Right cardiac atrium (tissue), 5 donors: ENCODE results near the gene SMIM20. TPM values are rescaled to one million over a fixed set of nuclear protein-coding genes. Genes with fewer than 3 reads are reported as not detected.
"Not testable (repeated sequence)": the region's sequence is repeated elsewhere in the genome, so short reads cannot be mapped to it uniquely, and the experiment has no call there.

ENCODE experiments used
- ATAC-seq, 2 donors: fragments of 200-7000 bp; cut with Tn5 transposase; one replicate each; pipeline versions ENCODE4 v1.8.0 to v1.9.1; 2020; ENCODE audit warnings: moderate library complexity in 2 of 2, mild to moderate bottlenecking in 1 of 2
- DNase-seq, 3 donors: peaks; one replicate each; pipeline ENCODE4 v3.0.0-alpha.2; 2020
- H3K27ac ChIP-seq: one replicate; pipeline ENCODE4 v1.5.1; 2013; ENCODE audit warnings: mild to moderate bottlenecking, low read length, control low read depth, moderate library complexity
- H3K27me3 ChIP-seq: one replicate; pipeline ENCODE4 v1.6.1; 2013; ENCODE audit not compliant: control insufficient read depth, insufficient read depth
- H3K4me1 ChIP-seq: one replicate; pipeline ENCODE4 v1.6.1; 2013; ENCODE audit warnings: low read length; ENCODE audit not compliant: control insufficient read depth, insufficient read depth
- H3K4me3 ChIP-seq: one replicate; pipeline ENCODE4 v1.5.1; 2013; ENCODE audit warnings: low read length, control low read depth
- H3K9me3 ChIP-seq: one replicate; pipeline ENCODE4 v1.6.1; 2013; ENCODE audit warnings: low read length; ENCODE audit not compliant: control insufficient read depth
- WGBS: extraction: QIAGEN DNeasy Blood & Tissue Kit; methylation state at CpG from one replicate; pipeline ENCODE4 v1.1.7; 2013; 5-methylcytosine and 5-hydroxymethylcytosine counted together
- intact Hi-C, 4 donors: fragments of 100-400 bp; cut with DNase I; formaldehyde crosslinking; loops; one replicate each; pipeline versions ENCODE4 v1.11.0 to v1.14.0; 2022 to 2023
- long read RNA-seq, 4 donors: library from polyadenylated mRNA; unstranded; transcript quantifications; one replicate each; pipeline ENCODE4 v2.0.0, GENCODE V29; 2020 to 2021
- polyA plus RNA-seq: library from polyadenylated mRNA; stranded (reverse); fragments of 200-250 nt; gene quantifications from one replicate; pipeline ENCODE4 v1.2.3, GENCODE V29; 2013
- total RNA-seq, 4 donors: library from RNA; stranded (reverse); fragmentation: NEBNext Ultra II Directional; extraction: Animal tissue kit (Norgen Biotek cat#: 25700); gene quantifications; one replicate each; pipeline ENCODE4 v1.2.1, GENCODE V29; 2021
- donor health status: healthy with polysubstance abuse.
- donor health status: DM: no; HTN: yes; CAD: no.
- donor health status: DM: no; HTN: no; CAD: no.
- donor health status: DM: no; HTN: yes; CAD: no; lungs with severe emphysema.
- donor health status: DM: yes; HTN: yes; CAD: no.

Gene SMIM20
- 10 to 100 TPM; 28.0 to 47.9 (median 34.8) TPM for total RNA-seq
- polyA plus RNA-seq: 47.7 TPM
- long read RNA-seq, donor 1, transcript SMIM20-201 (3 exons, 935 nt): major isoform, 30 of 33 reads
- long read RNA-seq, donor 1, partial matches to known transcripts: 0 of 33 reads
- long read RNA-seq, donor 1, other reads (novel, unspliced or antisense): 3 of 33 reads
- long read RNA-seq, donor 2, transcript SMIM20-201 (3 exons, 935 nt): major isoform, 22 of 25 reads
- long read RNA-seq, donor 2, partial matches to known transcripts: 0 of 25 reads
- long read RNA-seq, donor 2, other reads (novel, unspliced or antisense): 3 of 25 reads
- long read RNA-seq, donor 3, transcript SMIM20-201 (3 exons, 935 nt): major isoform, 31 of 34 reads
- long read RNA-seq, donor 3, partial matches to known transcripts: 0 of 34 reads
- long read RNA-seq, donor 3, other reads (novel, unspliced or antisense): 3 of 34 reads
- long read RNA-seq, donor 4, transcript SMIM20-201 (3 exons, 935 nt): major isoform, 36 of 41 reads
- long read RNA-seq, donor 4, partial matches to known transcripts: 0 of 41 reads
- long read RNA-seq, donor 4, other reads (novel, unspliced or antisense): 5 of 41 reads

- ATAC-seq: peak; percentile 99
- H3K9me3 ChIP-seq: no peaks in the 10 kb centered on the region
- H3K4me3 ChIP-seq: peak within 1 kb of the TSS; percentile 76
- intact Hi-C loops: no loop called here
- WGBS: 2% methylated on average over 57 of the region's 57 CpGs
- H3K27ac ChIP-seq: peak within 1 kb of the TSS; percentile 90
- no peaks in the 10 kb centered on the region for H3K27me3 ChIP-seq
- peaks cover 4% of the 10 kb centered on the region for H3K4me1 ChIP-seq
- DNase-seq: peak; percentile 93 to 96 (median 95)
Observed at GRCh38 chr4:25913851-25914669, at the start of gene SMIM20. Gene SMIM20 (plus strand): TSS chr4:25914220. CDS start chr4:25914314, 94 bp downstream.

DNA sequence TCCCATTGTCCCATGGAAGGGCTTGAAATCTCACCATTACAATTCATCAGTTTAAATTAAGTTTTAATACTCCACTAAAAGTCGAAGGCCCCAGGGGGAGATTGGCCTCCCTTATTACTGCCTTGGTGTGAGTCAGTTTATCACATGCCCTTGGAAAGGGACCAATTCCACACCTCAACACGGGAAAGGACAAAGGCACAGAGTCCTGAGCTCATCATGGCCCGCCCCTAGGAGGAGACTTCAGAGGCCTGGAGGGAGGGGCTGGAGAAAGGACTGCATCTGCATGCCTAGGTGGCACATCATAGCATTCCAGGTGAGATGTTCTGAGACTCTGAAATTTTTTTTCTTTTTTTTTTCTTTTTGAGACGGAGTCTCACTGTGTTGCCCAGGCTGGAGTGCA lies 48.4 kb upstream of the SMIM20 start:
- no peak overlapping the region for H3K27ac ChIP-seq
- no peaks in the 10 kb centered on the region for H3K27me3 ChIP-seq
- no peaks in the 10 kb centered on the region for H3K4me1 ChIP-seq
- ATAC-seq (peak in 1 of 2 donors; percentile 42), DNase-seq (no peak)
- H3K9me3 ChIP-seq: no peaks in the 10 kb centered on the region
- WGBS: 75% methylated on average over 4 of the region's 4 CpGs
- intact Hi-C loops: no loop called here
- H3K4me3 ChIP-seq: no peak overlapping the region

DNA sequence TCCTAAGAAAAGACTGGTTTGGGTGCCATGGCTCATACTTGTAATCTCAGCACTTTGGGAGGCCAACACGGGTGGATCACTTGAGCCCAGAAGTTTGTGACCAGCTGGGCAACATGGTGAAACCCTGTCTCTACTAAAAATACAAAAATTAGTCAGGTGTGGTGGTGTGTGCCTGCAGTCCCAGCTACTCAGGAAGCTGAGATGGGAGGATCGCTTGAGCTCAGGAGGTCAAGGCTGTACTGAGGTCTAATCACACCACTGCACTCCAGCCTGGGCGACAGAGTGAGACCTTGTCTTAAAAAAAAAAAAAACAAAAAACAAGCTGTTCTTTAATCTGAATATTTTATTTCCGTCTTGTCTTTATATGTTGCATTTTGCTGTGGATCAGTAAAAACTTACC lies 47.6 kb upstream of the SMIM20 start:
- WGBS: 94% methylated on average over 4 of the region's 4 CpGs
- H3K4me1 ChIP-seq, DNase-seq, H3K9me3 ChIP-seq, H3K4me3 ChIP-seq, intact Hi-C loops, ATAC-seq, H3K27ac ChIP-seq, H3K27me3 ChIP-seq: not testable (repeated sequence)

- 64% methylated on average over 6 of the region's 6 CpGs for WGBS
- Histone ChIP-seq H3K4me1 (no peaks in the 10 kb centered on the region), H3K27ac (no peak overlapping the region), H3K4me3 (no peak overlapping the region), H3K27me3 (no peaks in the 10 kb centered on the region), H3K9me3 (no peaks in the 10 kb centered on the region)
- DNase-seq (no peak), ATAC-seq (no peak)
- intact Hi-C loops: no loop called here
Observed at GRCh38 chr4:25867781-25868294, 46.2 kb upstream of the SMIM20 start.

DNA sequence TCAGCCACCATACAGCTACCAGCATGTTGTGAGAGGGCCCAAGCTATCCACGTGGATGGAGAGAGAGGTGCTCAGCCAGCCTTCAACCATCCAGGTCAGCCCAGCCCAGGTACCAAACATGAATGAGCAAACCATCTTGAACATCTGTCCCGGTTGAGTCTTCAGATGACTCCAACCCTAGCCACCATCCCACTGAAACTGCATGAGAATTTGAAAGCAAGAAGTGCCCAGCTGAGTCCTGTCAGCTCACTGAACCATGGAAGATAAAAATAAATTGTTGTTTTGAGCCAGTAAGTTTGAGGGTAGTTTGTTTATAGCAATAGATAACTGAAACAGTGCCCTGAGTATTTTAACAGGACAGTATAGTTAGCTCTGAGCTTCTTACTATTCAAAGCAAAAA lies 43.9 kb upstream of the SMIM20 start:
- no peak for ATAC-seq
- WGBS: 95% methylated on average over 2 of the region's 2 CpGs
- intact Hi-C loops: no loop called here

GRCh38 chr4:25872851-25873631 lies 41.0 kb upstream of the SMIM20 start:
- Histone ChIP-seq H3K4me1 (no peaks in the 10 kb centered on the region), H3K9me3 (no peaks in the 10 kb centered on the region), H3K27me3 (no peaks in the 10 kb centered on the region), H3K27ac (no peak overlapping the region), H3K4me3 (no peak overlapping the region)
- ATAC-seq (no peak), DNase-seq (no peak)
- 84% methylated on average over 13 of the region's 13 CpGs for WGBS
- intact Hi-C loops: no loop called here

More for the DNA sequence above, 43.9 kb upstream of the SMIM20 start:
- Histone ChIP-seq H3K4me3 (no peak overlapping the region), H3K9me3 (no peaks in the 10 kb centered on the region), H3K4me1 (no peaks in the 10 kb centered on the region), H3K27me3 (no peaks in the 10 kb centered on the region), H3K27ac (no peak overlapping the region)
- no peak for DNase-seq

GRCh38 chr4:25873632-25874129 lies 40.3 kb upstream of the SMIM20 start:
- no peak for ATAC-seq
- WGBS: 83% methylated on average over 7 of the region's 7 CpGs
- intact Hi-C loops: no loop called here

DNA sequence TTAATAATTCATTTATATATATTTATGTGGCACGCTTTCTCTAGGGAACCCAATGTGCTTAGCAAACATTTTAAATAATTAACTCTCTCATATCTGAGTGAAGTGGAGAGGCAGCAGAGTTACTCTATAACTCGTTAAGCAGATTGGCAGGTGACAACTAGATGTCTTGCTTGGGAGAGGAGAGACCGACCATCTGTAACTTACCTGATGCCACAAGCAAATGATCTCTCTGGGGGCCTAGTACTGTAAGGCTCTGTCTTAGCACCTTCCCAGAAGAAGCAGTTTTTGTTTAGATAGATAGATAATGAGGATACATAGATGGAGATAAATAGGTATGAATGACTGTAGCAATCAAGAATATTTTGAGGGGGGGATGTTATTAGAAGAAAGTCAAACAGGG lies 39.4 kb upstream of the SMIM20 start:
- ATAC-seq: no peak
- Histone ChIP-seq H3K27me3 (no peaks in the 10 kb centered on the region), H3K4me3 (no peak overlapping the region), H3K27ac (no peak overlapping the region), H3K9me3 (no peaks in the 10 kb centered on the region), H3K4me1 (no peaks in the 10 kb centered on the region)
- WGBS: 92% methylated on average over 3 of the region's 3 CpGs
- no peak for DNase-seq
- intact Hi-C loops: no loop called here

More at GRCh38 chr4:25873632-25874129, 40.3 kb upstream of the SMIM20 start:
- Histone ChIP-seq H3K4me3 (no peak overlapping the region), H3K27me3 (no peaks in the 10 kb centered on the region), H3K4me1 (no peaks in the 10 kb centered on the region), H3K9me3 (no peaks in the 10 kb centered on the region), H3K27ac (no peak overlapping the region)
- no peak for DNase-seq

- no peaks in the 10 kb centered on the region for H3K4me1 ChIP-seq
- ATAC-seq (no peak), DNase-seq (no peak)
- H3K27me3 ChIP-seq: no peaks in the 10 kb centered on the region
- no peak overlapping the region for H3K27ac ChIP-seq
- H3K4me3 ChIP-seq: no peak overlapping the region
- intact Hi-C loops: no loop called here
- WGBS: 95% methylated on average over 7 of the region's 7 CpGs
- no peaks in the 10 kb centered on the region for H3K9me3 ChIP-seq
Observed at GRCh38 chr4:25875281-25875745, 38.7 kb upstream of the SMIM20 start.

GRCh38 chr4:25878676-25879075 lies 35.3 kb upstream of the SMIM20 start:
- WGBS: 67% methylated on average over 9 of the region's 9 CpGs
- no peaks in the 10 kb centered on the region for H3K9me3 ChIP-seq
- no peak overlapping the region for H3K4me3 ChIP-seq
- H3K4me1 ChIP-seq: no peaks in the 10 kb centered on the region
- ATAC-seq (no peak), DNase-seq (no peak)
- intact Hi-C loops: no loop called here
- H3K27ac ChIP-seq: no peak overlapping the region
- no peaks in the 10 kb centered on the region for H3K27me3 ChIP-seq
